Thymus (tissue), 11 donors: ENCODE results near the gene FNDC8. TPM values are rescaled to one million over a fixed set of nuclear protein-coding genes. Genes with fewer than 3 reads are reported as not detected.
A peak's percentile ranks its signal among the peaks of the same experiment; 100 is the strongest.

ENCODE experiments used
- DNase-seq, 9 donors: peaks; one replicate each; pipeline ENCODE4 v3.0.0-alpha.2; 2013; ENCODE audit warnings: low spot score in 9 of 9, low read depth in 6 of 9, missing footprints in 1 of 9
- H3K27ac ChIP-seq, 2 donors: one replicate each; pipeline ENCODE4 v1.5.1; 2013; ENCODE audit warnings: control low read depth in 1 of 2, low read depth in 1 of 2, low read length in 1 of 2, mild to moderate bottlenecking in 1 of 2, moderate library complexity in 1 of 2
- H3K27me3 ChIP-seq, 2 donors: one replicate each; pipeline ENCODE4 v1.5.1; 2013; ENCODE audit warnings: low read length in 1 of 2; ENCODE audit not compliant: control insufficient read depth in 2 of 2, insufficient read depth in 1 of 2
- H3K36me3 ChIP-seq, 2 donors: one replicate each; pipeline ENCODE4 v1.5.1; 2013; ENCODE audit warnings: low read length in 1 of 2, mild to moderate bottlenecking in 1 of 2, moderate library complexity in 1 of 2; ENCODE audit not compliant: control insufficient read depth in 2 of 2, insufficient read depth in 2 of 2
- H3K4me1 ChIP-seq, 2 donors: one replicate each; pipeline ENCODE4 v1.5.1; 2013; ENCODE audit warnings: low read length in 2 of 2; ENCODE audit not compliant: control insufficient read depth in 2 of 2, insufficient read depth in 2 of 2
- H3K4me3 ChIP-seq, 2 donors: one replicate each; pipeline ENCODE4 v1.5.1; 2013; ENCODE audit warnings: low read length in 2 of 2, control low read depth in 1 of 2, mild to moderate bottlenecking in 1 of 2
- H3K9me3 ChIP-seq, 2 donors: one replicate each; pipeline ENCODE4 v1.5.1; 2013; ENCODE audit warnings: low read length in 1 of 2, mild to moderate bottlenecking in 1 of 2; ENCODE audit not compliant: control insufficient read depth in 2 of 2, insufficient read depth in 1 of 2
- WGBS: extraction: QIAGEN DNeasy Blood & Tissue Kit; methylation state at CpG from one replicate; pipeline ENCODE4 v1.1.7; 2013; 5-methylcytosine and 5-hydroxymethylcytosine counted together
- polyA plus RNA-seq: library from polyadenylated mRNA; stranded (reverse); fragments of 200-250 nt; gene quantifications from one replicate; pipeline ENCODE4 v1.2.3, GENCODE V29; 2013
- total RNA-seq: library from RNA; stranded (reverse); fragments of 120-200 nt; gene quantifications from one replicate; pipeline ENCODE4 v1.2.4, GENCODE V29; 2013
- donor health status: healthy.

FNDC8 gene
- total and polyA plus RNA-seq, 2 donors: 0.02 TPM; not detected in 1

DNA sequence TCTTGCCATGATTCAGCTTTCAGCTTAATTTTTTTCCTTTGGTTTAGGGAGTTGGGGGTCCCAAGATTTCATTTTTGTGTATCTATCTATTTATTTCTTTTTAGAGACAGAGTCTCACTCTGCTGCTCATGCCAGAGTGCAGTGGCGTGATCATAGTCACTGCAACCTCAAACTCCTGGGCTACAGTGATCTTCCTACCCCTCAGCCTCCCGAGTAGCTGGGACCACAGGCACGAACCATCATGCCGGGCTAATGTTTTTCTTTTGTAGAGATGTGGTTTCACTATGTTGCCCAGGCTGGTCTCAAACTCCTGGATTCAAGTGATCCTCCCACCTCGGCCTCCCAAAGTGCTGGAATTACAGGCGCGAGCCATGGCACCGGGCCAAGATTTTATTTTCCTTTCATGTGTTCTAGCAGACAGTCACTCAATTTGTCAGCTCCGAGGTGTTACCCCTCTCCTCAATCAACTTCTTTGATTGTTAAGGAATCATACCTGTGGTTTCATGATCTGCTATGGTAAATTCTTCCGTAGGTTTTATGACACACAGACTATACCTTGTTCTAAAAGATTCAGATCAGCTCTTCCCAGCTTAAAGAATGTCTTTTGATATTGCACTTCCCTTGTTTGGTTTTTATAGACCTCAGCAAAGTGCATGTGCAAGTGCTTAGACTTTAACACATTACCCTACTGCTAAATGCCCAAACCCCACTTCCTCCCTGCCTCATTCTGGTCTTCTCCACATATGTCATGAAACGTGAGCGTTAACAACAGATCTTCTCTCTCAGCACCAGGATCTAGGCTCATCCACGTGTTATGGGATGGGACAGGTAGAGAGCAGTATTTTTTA, 39.2 kb downstream of the FNDC8 start:
- H3K4me3 ChIP-seq: no peak overlapping the region
- WGBS: 78% methylated on average over 13 of the region's 13 CpGs
- DNase-seq: peak in 4 of 9 donors; percentile 33 to 68 (median 36)
- H3K27ac ChIP-seq: peak overlapping the region in 1 of 2 donors; percentile 70
- H3K36me3 ChIP-seq: no peaks in the 10 kb centered on the region
- H3K4me1 ChIP-seq: peaks cover 10 to 28% of the 10 kb centered on the region in 2 donors
- H3K9me3 ChIP-seq: no peaks in the 10 kb centered on the region
- no peaks in the 10 kb centered on the region for H3K27me3 ChIP-seq

GRCh38 chr17:35161281-35161761, 39.9 kb downstream of the FNDC8 start:
- H3K27ac ChIP-seq: peak overlapping the region in 1 of 2 donors; percentile 70
- H3K36me3 ChIP-seq: no peaks in the 10 kb centered on the region
- no peaks in the 10 kb centered on the region for H3K27me3 ChIP-seq
- no peak overlapping the region for H3K4me3 ChIP-seq
- WGBS: 72% methylated on average over 3 of the region's 3 CpGs
- no peaks in the 10 kb centered on the region for H3K9me3 ChIP-seq
- H3K4me1 ChIP-seq: peaks cover 10 to 28% of the 10 kb centered on the region in 2 donors
- DNase-seq: peak in 1 of 9 donors; percentile 38

- H3K27me3 ChIP-seq: no peaks in the 10 kb centered on the region
- no peaks in the 10 kb centered on the region for H3K9me3 ChIP-seq
- H3K4me3 ChIP-seq: no peak overlapping the region
- DNase-seq: no peak
- H3K4me1 ChIP-seq: peaks cover 10 to 32% of the 10 kb centered on the region in 2 donors
- no peaks in the 10 kb centered on the region for H3K36me3 ChIP-seq
- 98% methylated on average over 4 of the region's 4 CpGs for WGBS
- H3K27ac ChIP-seq: no peak overlapping the region
Observed at GRCh38 chr17:35162755-35163154, 41.3 kb downstream of the FNDC8 start.

DNA sequence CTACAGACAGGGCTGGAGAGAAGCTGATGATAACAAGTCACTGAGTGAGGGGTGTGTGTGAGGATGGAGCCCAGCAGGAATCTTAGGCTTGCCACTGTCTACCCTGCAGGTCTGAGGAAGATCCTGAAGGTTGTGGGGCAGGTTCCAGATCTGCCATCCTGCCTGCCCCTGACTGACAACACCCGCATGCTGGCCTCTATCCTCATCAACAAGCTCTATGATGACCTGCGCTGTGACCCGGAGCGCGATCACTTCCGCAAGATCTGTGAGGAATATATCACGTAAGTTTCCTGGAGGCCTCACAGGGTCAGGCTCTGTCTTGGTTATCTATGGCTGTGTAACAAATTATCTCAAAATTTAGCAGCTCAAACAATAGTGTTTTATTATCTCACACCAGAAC, 42.5 kb downstream of the FNDC8 start:
- H3K4me3 ChIP-seq: no peak overlapping the region
- H3K27me3 ChIP-seq: no peaks in the 10 kb centered on the region
- H3K4me1 ChIP-seq: peaks cover 10 to 32% of the 10 kb centered on the region in 2 donors
- 97% methylated on average over 7 of the region's 7 CpGs for WGBS
- no peak for DNase-seq
- H3K36me3 ChIP-seq: no peaks in the 10 kb centered on the region
- H3K27ac ChIP-seq: no peak overlapping the region
- no peaks in the 10 kb centered on the region for H3K9me3 ChIP-seq

GRCh38 chr17:35164716-35165115, 43.3 kb downstream of the FNDC8 start:
- H3K4me1 ChIP-seq: peaks cover 10 to 32% of the 10 kb centered on the region in 2 donors
- no peaks in the 10 kb centered on the region for H3K27me3 ChIP-seq
- no peaks in the 10 kb centered on the region for H3K9me3 ChIP-seq
- WGBS: 97% methylated on average over 5 of the region's 5 CpGs
- H3K27ac ChIP-seq: no peak overlapping the region
- DNase-seq: no peak
- no peaks in the 10 kb centered on the region for H3K36me3 ChIP-seq
- no peak overlapping the region for H3K4me3 ChIP-seq

DNA sequence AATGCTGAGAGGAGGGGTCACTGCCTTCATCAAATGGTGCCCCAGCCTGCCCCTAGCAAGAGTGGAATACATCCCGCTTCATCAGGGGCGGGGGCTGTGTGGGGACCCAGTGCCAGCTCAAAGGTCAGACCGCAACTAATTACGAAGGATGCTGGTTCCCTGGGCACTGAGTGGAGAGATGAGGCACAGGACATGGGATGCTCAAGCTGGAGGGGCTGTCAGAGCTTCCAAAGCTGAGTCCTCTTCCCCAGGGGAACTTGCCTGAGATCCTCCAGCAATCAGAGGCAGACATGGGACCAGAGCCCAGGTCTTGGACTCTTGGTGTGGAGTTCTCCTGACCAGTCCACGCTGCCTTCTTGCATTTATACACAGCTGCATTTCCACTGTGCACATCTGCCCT, 45.1 kb downstream of the FNDC8 start:
- H3K4me1 ChIP-seq: peaks cover 5 to 26% of the 10 kb centered on the region in 2 donors
- WGBS: 86% methylated on average over 5 of the region's 5 CpGs
- H3K27me3 ChIP-seq: no peaks in the 10 kb centered on the region
- no peak overlapping the region for H3K27ac ChIP-seq
- no peak overlapping the region for H3K4me3 ChIP-seq
- no peaks in the 10 kb centered on the region for H3K9me3 ChIP-seq
- no peak for DNase-seq
- H3K36me3 ChIP-seq: no peaks in the 10 kb centered on the region

DNA sequence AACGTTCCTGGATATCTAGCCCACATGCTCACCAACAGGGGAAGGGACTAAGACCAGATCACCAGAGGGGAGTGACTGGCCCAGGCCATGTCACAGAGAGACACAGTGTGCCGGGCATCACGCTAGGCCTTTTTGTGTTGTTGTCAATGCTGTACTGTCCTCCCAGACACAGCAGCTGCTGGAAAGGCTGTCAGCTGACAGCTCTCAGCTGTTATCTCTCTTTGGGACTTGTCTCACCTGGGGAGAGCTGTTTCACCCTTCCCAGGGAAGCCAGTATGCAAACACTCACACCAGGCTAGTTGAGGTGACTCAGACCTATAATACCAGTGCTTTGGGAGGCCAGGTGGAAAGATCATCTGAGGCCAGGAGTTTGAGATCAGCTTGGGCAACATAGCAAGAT, 45.6 kb downstream of the FNDC8 start:
- DNase-seq: no peak
- H3K4me1 ChIP-seq: peaks cover 1 to 23% of the 10 kb centered on the region in 2 donors
- no peaks in the 10 kb centered on the region for H3K36me3 ChIP-seq
- H3K4me3 ChIP-seq: no peak overlapping the region
- no peaks in the 10 kb centered on the region for H3K27me3 ChIP-seq
- H3K9me3 ChIP-seq: no peaks in the 10 kb centered on the region
- WGBS: 94% methylated on average over 3 of the region's 3 CpGs
- H3K27ac ChIP-seq: no peak overlapping the region

GRCh38 chr17:35167666-35168065, 46.3 kb downstream of the FNDC8 start:
- no peaks in the 10 kb centered on the region for H3K36me3 ChIP-seq
- 98% methylated on average over 1 of the region's 1 CpG for WGBS
- no peaks in the 10 kb centered on the region for H3K9me3 ChIP-seq
- DNase-seq: no peak
- H3K27ac ChIP-seq: no peak overlapping the region
- H3K27me3 ChIP-seq: no peaks in the 10 kb centered on the region
- no peak overlapping the region for H3K4me3 ChIP-seq
- peaks cover 3 to 25% of the 10 kb centered on the region in 2 donors for H3K4me1 ChIP-seq

- no peaks in the 10 kb centered on the region for H3K36me3 ChIP-seq
- H3K9me3 ChIP-seq: no peaks in the 10 kb centered on the region
- peaks cover 3 to 22% of the 10 kb centered on the region in 2 donors for H3K4me1 ChIP-seq
- DNase-seq: no peak
- no peaks in the 10 kb centered on the region for H3K27me3 ChIP-seq
- no peak overlapping the region for H3K27ac ChIP-seq
- no peak overlapping the region for H3K4me3 ChIP-seq
- 97% methylated on average over 17 of the region's 17 CpGs for WGBS
Observed at GRCh38 chr17:35169835-35170363, 48.5 kb downstream of the FNDC8 start.
